B cell (primary cell): Measurements from ENCODE around the gene MARCHF10. TPM values are rescaled to one million over a fixed set of nuclear protein-coding genes. Genes with fewer than 3 reads are reported as not detected.

ENCODE experiments used
- ATAC-seq: fragments of 200-7000 bp; cut with Tn5 transposase; one replicate; pipeline ENCODE4 v1.10.0; 2021; ENCODE audit warnings: low read depth, mild to moderate bottlenecking, moderate number of reproducible peaks, moderate library complexity
- CTCF ChIA-PET: fragments of 350-600 bp; sonication (Branson Sonifier 250); formaldehyde crosslinking; loops from one replicate; lab custom pipeline; 2021; ENCODE audit warnings: antibody characterized with exemption, inconsistent platforms; lab: Charles Lee
- POLR2A ChIA-PET: fragments of 350-600 bp; sonication (Branson Sonifier 250); formaldehyde crosslinking; loops from one replicate; lab custom pipeline; 2021; ENCODE audit warnings: antibody characterized with exemption; lab: Charles Lee
- DNase-seq: peaks from one replicate; pipeline ENCODE4 v3.0.0; 2013
- H2AFZ ChIP-seq: 2 replicates; pipeline ENCODE4 v1.6.1; 2012; ENCODE audit warnings: mild to moderate bottlenecking, low read depth, low read length; ENCODE audit not compliant: insufficient read depth, poor library complexity, severe bottlenecking
- H3K27ac ChIP-seq, 2 donors: 1 replicate in 1 of 2; 2 replicates in 1 of 2; pipeline ENCODE4 v1.5.1; 2012 to 2013; ENCODE audit warnings: low read length in 2 of 2, mild to moderate bottlenecking in 2 of 2, moderate library complexity in 1 of 2
- H3K27me3 ChIP-seq, 4 experiments: fragments of 200-600 bp in 1 of 4; sonication (generic) in 1 of 4; replicated peaks in 1 of 4; 1 replicate in 2 of 4; 2 replicates in 2 of 4; pipeline versions ENCODE4 v1.6.1 to v1.7.0; 2013 to 2016; ENCODE audit warnings: low read length in 3 of 4, mild to moderate bottlenecking in 2 of 4, mixed read lengths in 1 of 4, moderate library complexity in 1 of 4; ENCODE audit not compliant: insufficient read depth in 4 of 4, control insufficient read depth in 3 of 4; ENCODE audit errors: control extremely low read depth in 1 of 4
- H3K36me3 ChIP-seq, 2 experiments: replicated peaks in 1 of 2; 1 replicate in 1 of 2; 2 replicates in 1 of 2; pipeline versions ENCODE4 v1.6.1 to v1.7.1; 2013; ENCODE audit warnings: low read length in 1 of 2; ENCODE audit not compliant: insufficient read depth in 2 of 2, control insufficient read depth in 1 of 2; ENCODE audit errors: control extremely low read depth in 1 of 2, extremely low read depth in 1 of 2
- H3K4me1 ChIP-seq, 2 donors: fragments of 200-600 bp in 1 of 2; sonication (generic) in 1 of 2; 1 replicate in 1 of 2; 2 replicates in 1 of 2; pipeline versions ENCODE4 v1.5.1 to v1.6.1; 2013 to 2017; ENCODE audit warnings: low read length in 2 of 2; ENCODE audit not compliant: control insufficient read depth in 2 of 2, insufficient read depth in 2 of 2
- H3K4me2 ChIP-seq: replicated peaks from 2 replicates; pipeline ENCODE3; 2012; ENCODE audit warnings: mild to moderate bottlenecking, low read depth, low read length; ENCODE audit not compliant: poor library complexity, severe bottlenecking
- H3K4me3 ChIP-seq, 5 experiments: fragments of 200-600 bp in 1 of 5; sonication (generic) in 1 of 5; 1 replicate in 3 of 5; 2 replicates in 2 of 5; pipeline versions ENCODE4 v1.5.1 to v1.7.0; 2011 to 2016; ENCODE audit warnings: low read length in 4 of 5, mild to moderate bottlenecking in 4 of 5, low read depth in 2 of 5, control low read depth in 1 of 5, moderate library complexity in 1 of 5; ENCODE audit not compliant: insufficient read depth in 1 of 5; ENCODE audit errors: control extremely low read depth in 1 of 5, extremely low read depth in 1 of 5
- H3K79me2 ChIP-seq: fragments of 200-600 bp; sonication (generic); one replicate; pipeline ENCODE4 v1.6.0; 2016; ENCODE audit warnings: low read length; ENCODE audit not compliant: control insufficient read depth, insufficient read depth
- H3K9ac ChIP-seq: fragments of 200-600 bp; sonication (generic); 2 replicates; pipeline ENCODE4 v1.6.1; 2017; ENCODE audit warnings: mild to moderate bottlenecking, low read length, moderate library complexity
- H3K9me3 ChIP-seq, 3 donors: one replicate each; pipeline versions ENCODE4 v1.6.1 to v1.7.1; 2013; ENCODE audit warnings: low read length in 2 of 3; ENCODE audit not compliant: control insufficient read depth in 2 of 3, insufficient read depth in 1 of 3; ENCODE audit errors: control extremely low read depth in 1 of 3
- H4K20me1 ChIP-seq: 2 replicates; pipeline ENCODE4 v1.6.0; 2012; ENCODE audit warnings: mild to moderate bottlenecking, low read length; ENCODE audit not compliant: insufficient read depth, control insufficient read depth, poor library complexity, severe bottlenecking
- H3K27ac Mint-ChIP-seq: one replicate; pipeline ENCODE4 v1.8.0; 2021; ENCODE audit warnings: mixed read lengths
- H3K27me3 Mint-ChIP-seq: one replicate; pipeline ENCODE4 v1.8.0; 2021; ENCODE audit warnings: mixed read lengths
- H3K4me1 Mint-ChIP-seq: one replicate; pipeline ENCODE4 v1.8.0; 2021; ENCODE audit warnings: mixed read lengths
- H3K4me3 Mint-ChIP-seq: one replicate; pipeline ENCODE4 v1.8.0; 2021; ENCODE audit warnings: mixed read lengths
- H3K9me3 Mint-ChIP-seq: one replicate; pipeline ENCODE4 v1.8.0; 2022; ENCODE audit warnings: mixed read lengths; ENCODE audit not compliant: insufficient read depth
- EZH2 ChIP-seq: IDR thresholded peaks from 2 replicates; pipeline ENCODE4 v1.6.1; 2012; ENCODE audit warnings: borderline replicate concordance, low read depth, mild to moderate bottlenecking, moderate library complexity, low read length; ENCODE audit not compliant: insufficient read depth, poor library complexity, severe bottlenecking
- WGBS: methylation state at CpG from one replicate; pipeline ENCODE4 v1.1.5; 2013; ENCODE audit warnings: missing lambda C conversion rate; ENCODE audit not compliant: insufficient coverage; 5-methylcytosine and 5-hydroxymethylcytosine counted together
- intact Hi-C: fragments of 100-400 bp; cut with micrococcal nuclease; formaldehyde crosslinking; loops from one replicate; pipeline ENCODE4 v1.10.0; 2022
- polyA plus RNA-seq: library from polyadenylated mRNA; depleted of rRNA; stranded (reverse); fragments of >200 nt; gene quantifications from 2 replicates; pipeline ENCODE4 v1.2.3, GENCODE V29; 2012
- total RNA-seq, 2 donors: library from RNA; stranded (reverse); fragments of 120-200 nt in 1 of 2; gene quantifications; 1 replicate in 1 of 2; 2 replicates in 1 of 2; pipeline versions ENCODE4 v1.2.3 to v1.2.4, GENCODE V29; 2013 to 2022
- TF ChIP-seq, protein P1 (sequence below): fragments of 200-600 bp; IDR thresholded peaks from one replicate; pipeline ENCODE4 v1.8.0; 2022; ENCODE audit warnings: antibody characterized with exemption, mild to moderate bottlenecking

Gene MARCHF10
- total and polyA plus RNA-seq, 2 donors (not counting 1 experiment from before 2014, with no cell fraction given) = 0.24 TPM; not detected in 1

DNA sequence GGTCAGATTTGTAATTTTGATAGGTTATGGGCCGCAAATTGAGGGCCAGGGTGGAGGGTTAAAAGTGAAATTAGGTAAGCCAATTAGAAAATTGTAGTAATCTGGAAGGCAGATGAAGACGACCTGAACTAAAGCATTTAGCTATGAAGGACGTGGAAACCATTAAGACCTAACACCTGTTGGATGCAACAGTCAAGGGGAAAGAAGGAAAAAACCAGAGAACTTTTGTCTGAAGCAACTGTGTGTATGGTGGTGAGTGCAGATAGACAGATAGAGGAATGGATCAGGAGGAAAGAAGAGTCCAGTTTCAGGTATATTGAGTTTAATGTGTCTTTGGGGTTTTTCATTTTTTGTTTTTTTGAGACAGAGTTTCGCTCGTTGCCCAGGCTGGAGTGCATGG lies 40.2 kb upstream of the MARCHF10 start:
- peaks cover 2% of the 10 kb centered on the region for H3K9me3 Mint-ChIP-seq
- DNase-seq = no peak
- intact Hi-C loops = no loop called here

DNA sequence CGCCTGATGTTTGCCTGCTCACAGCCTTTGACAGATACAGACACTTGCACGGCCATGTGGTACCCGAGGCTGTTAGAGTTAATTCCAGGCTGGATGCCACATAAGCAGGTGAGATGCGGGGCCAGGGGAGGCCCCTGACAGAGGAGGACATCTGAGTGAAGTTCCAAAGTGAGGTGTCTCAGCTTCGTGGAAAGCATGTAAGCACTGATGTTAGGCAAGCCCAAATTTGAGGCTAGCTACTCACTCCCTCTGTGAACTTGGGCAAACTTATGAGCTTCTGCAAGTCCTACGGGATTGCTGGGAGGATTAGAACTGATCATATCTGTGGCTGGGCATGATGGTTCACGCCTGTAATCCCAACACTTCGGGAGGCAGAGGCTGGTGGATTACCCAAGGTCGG lies 39.3 kb upstream of the MARCHF10 start:
- ATAC-seq = no peak
- no peaks in the 10 kb centered on the region for H4K20me1 ChIP-seq
- no peak overlapping the region for H2AFZ ChIP-seq
- no peaks in the 10 kb centered on the region for H3K27me3 ChIP-seq
- Mint-ChIP-seq H3K4me3 (no peak overlapping the region), H3K4me1 (no peaks in the 10 kb centered on the region), H3K27ac (no peak overlapping the region), H3K9me3 (peaks cover 2% of the 10 kb centered on the region), H3K27me3 (peaks cover 12% of the 10 kb centered on the region)
- H3K9me3 ChIP-seq = no peaks in the 10 kb centered on the region
- H3K36me3 ChIP-seq = no peaks in the 10 kb centered on the region
- TF ChIP-seq, protein P1, sequence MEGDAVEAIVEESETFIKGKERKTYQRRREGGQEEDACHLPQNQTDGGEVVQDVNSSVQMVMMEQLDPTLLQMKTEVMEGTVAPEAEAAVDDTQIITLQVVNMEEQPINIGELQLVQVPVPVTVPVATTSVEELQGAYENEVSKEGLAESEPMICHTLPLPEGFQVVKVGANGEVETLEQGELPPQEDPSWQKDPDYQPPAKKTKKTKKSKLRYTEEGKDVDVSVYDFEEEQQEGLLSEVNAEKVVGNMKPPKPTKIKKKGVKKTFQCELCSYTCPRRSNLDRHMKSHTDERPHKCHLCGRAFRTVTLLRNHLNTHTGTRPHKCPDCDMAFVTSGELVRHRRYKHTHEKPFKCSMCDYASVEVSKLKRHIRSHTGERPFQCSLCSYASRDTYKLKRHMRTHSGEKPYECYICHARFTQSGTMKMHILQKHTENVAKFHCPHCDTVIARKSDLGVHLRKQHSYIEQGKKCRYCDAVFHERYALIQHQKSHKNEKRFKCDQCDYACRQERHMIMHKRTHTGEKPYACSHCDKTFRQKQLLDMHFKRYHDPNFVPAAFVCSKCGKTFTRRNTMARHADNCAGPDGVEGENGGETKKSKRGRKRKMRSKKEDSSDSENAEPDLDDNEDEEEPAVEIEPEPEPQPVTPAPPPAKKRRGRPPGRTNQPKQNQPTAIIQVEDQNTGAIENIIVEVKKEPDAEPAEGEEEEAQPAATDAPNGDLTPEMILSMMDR = no peak
- H3K4me1 ChIP-seq = no peaks in the 10 kb centered on the region
- POLR2A ChIA-PET = no interaction called here
- H3K9ac ChIP-seq = no peak overlapping the region
- 88% methylated on average over 9 of the region's 9 CpGs for WGBS
- H3K79me2 ChIP-seq = no peaks in the 10 kb centered on the region
- H3K4me2 ChIP-seq = no peak overlapping the region
- no peak overlapping the region for H3K4me3 ChIP-seq
- intact Hi-C loops = no loop called here
- DNase-seq = no peak
- no peak overlapping the region for H3K27ac ChIP-seq
- CTCF ChIA-PET = no interaction called here

More for the DNA sequence above, 40.2 kb upstream of the MARCHF10 start:
- no peak for ATAC-seq
- Mint-ChIP-seq H3K4me1 (no peaks in the 10 kb centered on the region), H3K4me3 (no peak overlapping the region), H3K27me3 (peaks cover 15% of the 10 kb centered on the region), H3K27ac (no peak overlapping the region)
- Histone ChIP-seq H3K9ac (no peak overlapping the region), H3K9me3 (no peaks in the 10 kb centered on the region), H4K20me1 (no peaks in the 10 kb centered on the region), H3K27ac (no peak overlapping the region), H3K79me2 (no peaks in the 10 kb centered on the region), H3K4me2 (no peak overlapping the region), H2AFZ (no peak overlapping the region), H3K27me3 (no peaks in the 10 kb centered on the region), H3K36me3 (no peaks in the 10 kb centered on the region), H3K4me3 (no peak overlapping the region), H3K4me1 (no peaks in the 10 kb centered on the region)
- WGBS = 94% methylated on average over 5 of the region's 5 CpGs
- TF ChIP-seq, protein P1 = no peak
- TF ChIP-seq EZH2 = no peak
- ChIA-PET CTCF (no interaction called here), POLR2A (no interaction called here)
